ENCODE measurements around the gene TEDC1.

DNA sequence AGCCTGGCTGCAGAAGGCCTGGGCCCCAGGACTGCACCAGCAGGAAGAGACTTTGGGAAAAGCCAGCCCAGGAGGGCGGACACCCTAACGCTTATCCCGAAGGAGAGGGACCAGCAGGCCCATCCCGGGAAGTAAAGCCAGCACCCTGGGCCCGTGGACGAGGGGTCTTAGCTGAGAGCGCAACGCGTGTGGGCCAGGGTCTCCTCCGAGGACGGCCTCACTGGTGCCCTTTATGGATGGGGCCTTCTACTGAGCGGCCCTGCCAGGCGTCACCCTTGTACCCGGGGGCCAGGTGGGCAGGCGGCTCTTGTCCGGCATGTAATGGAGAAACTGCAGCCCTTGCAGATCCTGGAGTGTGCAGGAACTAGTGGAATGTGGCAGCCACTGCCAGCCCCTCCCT, 14.1 kb downstream of the TEDC1 start:
- TF ChIP-seq EZH2 (IDR thresholded peaks at IDR 0.05; ENCODE audit: insufficient read depth, poor library complexity, severe bottlenecking) (no peak), EZH2phosphoT487 (IDR thresholded peaks at IDR 0.05; ENCODE audit: insufficient read depth, low read depth) (no peak)
